Skeletal muscle satellite cell (primary cell): ENCODE measurements around the gene STXBP5.

Experiments
- H3K27me3 ChIP-seq: 2 replicates; pipeline ENCODE4 v1.7.0; 2013; ENCODE audit warnings: low read length; ENCODE audit not compliant: control insufficient read depth, insufficient read depth
- H3K36me3 ChIP-seq: 2 replicates; pipeline ENCODE4 v1.7.0; 2013; ENCODE audit warnings: mild to moderate bottlenecking, control low read depth, low read length; ENCODE audit not compliant: insufficient read depth
- H3K4me1 ChIP-seq: 2 replicates; pipeline ENCODE4 v1.7.0; 2013; ENCODE audit warnings: low read length; ENCODE audit not compliant: control insufficient read depth, insufficient read depth
- H3K4me2 ChIP-seq: 2 replicates; pipeline ENCODE4 v1.7.0; 2013; ENCODE audit warnings: mild to moderate bottlenecking, low read length
- H3K4me3 ChIP-seq: 2 replicates; pipeline ENCODE4 v1.7.0; 2013; ENCODE audit warnings: low read length
- H3K9ac ChIP-seq: 2 replicates; pipeline ENCODE4 v1.7.0; 2013; ENCODE audit warnings: mild to moderate bottlenecking, low read depth, low read length, moderate library complexity
- H3K9me3 ChIP-seq: replicated peaks from 2 replicates; pipeline ENCODE4 v1.7.0; 2013; ENCODE audit warnings: mild to moderate bottlenecking, control low read depth, low read length

Gene STXBP5

DNA sequence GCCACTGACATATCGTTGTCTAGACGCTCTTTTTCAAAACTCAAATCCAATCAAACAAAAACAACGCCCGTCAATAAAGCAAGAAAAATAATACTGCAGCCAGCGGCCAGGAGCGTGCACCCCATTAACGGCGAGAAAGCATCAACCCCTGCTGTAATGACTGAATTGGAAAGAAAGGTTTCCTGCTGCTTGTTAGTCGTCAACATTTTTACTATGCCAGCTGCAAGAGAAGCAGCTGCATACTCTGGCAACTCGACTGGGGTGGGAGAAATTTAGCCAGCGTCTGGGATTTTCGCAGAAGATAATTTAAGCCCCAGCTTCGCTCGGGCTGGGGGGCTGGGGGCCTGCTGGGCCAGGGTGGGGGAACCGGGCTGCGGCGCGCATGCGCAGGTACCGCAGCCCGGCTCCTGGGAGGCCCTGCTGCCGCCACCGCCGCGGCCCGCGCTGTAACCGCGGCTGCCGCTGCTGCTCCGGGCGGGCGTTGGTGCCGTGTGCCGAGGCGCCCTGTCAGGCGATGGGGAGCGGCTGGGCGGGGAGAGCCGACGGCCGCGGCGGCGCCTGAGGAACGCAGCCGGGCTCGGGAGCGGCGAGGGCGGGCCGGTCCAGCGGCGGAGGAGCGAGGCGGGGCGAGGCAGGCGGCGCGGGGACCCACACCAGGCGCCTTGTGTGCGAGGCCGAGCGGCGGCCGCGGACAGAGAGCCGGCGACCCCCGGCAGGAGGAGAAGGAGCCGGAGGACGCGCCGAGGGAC, 732 bp upstream of the STXBP5 start:
- peak overlapping the region; percentile 76 for H3K4me3 ChIP-seq
- H3K27me3 ChIP-seq: no peaks in the 10 kb centered on the region
- H3K9ac ChIP-seq: peak overlapping the region; percentile 99
- no peaks in the 10 kb centered on the region for H3K9me3 ChIP-seq
- H3K4me2 ChIP-seq: peak overlapping the region; percentile 84
- peaks cover 13% of the 10 kb centered on the region for H3K36me3 ChIP-seq
- H3K4me1 ChIP-seq: peaks cover 13% of the 10 kb centered on the region

DNA sequence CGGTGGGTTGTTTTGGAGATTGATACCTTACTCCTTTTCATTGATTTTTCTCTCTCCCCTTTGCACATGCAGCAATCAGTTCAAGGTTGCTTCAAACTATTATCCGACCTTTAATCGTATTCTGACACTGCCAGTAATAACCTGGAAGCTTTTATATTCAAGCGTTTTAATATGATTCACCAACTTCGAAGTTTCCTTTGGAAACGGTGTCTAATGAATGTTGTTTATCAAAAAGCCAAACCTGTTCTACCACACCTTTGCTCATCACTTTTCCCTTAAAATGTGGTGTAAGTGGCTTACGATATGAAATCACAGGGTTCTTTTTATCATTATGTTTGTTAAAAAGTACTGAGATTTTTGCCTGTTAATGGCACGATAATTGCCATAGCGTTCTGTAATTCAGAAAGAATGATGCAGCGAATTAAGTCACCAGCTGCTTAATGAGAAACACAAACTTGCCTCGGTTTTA, 660 bp downstream of the STXBP5 start:
- peak overlapping the region; percentile 99 for H3K9ac ChIP-seq
- H3K36me3 ChIP-seq: peaks cover 25% of the 10 kb centered on the region
- H3K9me3 ChIP-seq: no peaks in the 10 kb centered on the region
- peaks cover 25% of the 10 kb centered on the region for H3K4me1 ChIP-seq
- H3K4me3 ChIP-seq: peak overlapping the region; percentile 76
- no peaks in the 10 kb centered on the region for H3K27me3 ChIP-seq
- peak overlapping the region; percentile 76 for H3K4me2 ChIP-seq

DNA sequence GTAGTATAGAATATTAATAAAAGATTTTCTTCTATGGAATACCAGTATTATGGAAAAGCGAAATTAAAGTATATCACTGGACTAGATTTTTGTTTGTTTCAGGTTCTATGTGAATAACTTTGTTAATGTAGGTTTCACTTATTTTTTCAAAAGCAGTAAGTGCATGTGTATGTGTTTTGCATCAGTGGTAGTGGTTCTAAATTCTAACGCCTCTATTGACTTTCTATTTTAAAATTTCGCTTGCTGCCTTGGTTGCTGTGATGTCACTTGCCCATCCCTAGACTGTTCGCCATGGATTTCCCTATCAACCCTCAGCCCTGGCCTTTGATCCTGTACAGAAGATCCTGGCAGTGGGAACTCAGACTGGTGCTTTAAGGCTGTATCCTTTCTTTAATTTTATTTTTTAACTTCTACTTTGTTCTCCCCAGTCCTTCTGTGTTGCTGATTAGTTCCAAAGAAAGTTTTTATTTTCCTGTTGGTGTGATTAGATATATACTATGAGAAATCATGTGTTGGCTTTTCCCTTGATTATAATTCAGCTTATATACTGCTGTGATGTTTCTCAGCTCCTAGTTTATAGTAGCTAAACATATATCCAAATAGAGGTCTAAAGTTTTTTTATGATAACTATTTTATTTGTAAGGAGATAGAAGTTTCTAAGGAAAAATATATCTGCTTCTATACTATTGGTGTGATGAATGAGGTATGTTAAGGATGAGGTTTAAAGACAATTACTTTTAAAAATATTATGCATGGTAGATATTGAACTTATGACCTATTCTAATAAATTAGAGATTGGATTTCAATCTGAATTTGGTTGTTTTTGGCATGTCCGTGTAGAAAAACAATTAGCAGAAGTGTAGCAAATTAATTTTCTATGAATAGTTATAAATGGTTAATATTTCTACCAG, 1.7 kb downstream of the STXBP5 start:
- Histone ChIP-seq H3K9me3 (no peaks in the 10 kb centered on the region), H3K4me3 (peak overlapping the region; percentile 76), H3K4me2 (peak overlapping the region; percentile 76), H3K36me3 (peaks cover 32% of the 10 kb centered on the region), H3K9ac (peak overlapping the region; percentile 99), H3K4me1 (peaks cover 32% of the 10 kb centered on the region), H3K27me3 (no peaks in the 10 kb centered on the region)

DNA sequence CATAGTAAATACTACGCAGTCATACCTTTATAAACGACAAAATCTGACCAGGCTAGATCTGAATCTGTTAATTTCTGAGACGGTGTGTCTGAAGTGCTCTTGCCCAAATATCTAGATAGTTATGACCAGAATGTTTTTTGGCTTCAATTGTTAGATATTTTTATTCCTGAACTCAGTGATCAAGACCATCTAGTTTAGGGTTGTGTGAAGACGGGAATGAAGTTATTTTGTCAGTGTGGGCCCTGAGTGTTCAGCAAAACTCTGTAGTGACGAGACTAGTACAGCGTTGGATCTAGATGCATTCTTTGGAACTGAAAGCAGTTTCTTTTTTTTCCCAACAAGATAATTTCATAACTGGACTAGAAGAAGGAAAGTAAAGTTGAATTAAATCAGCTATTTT, 3.1 kb downstream of the STXBP5 start:
- Histone ChIP-seq H3K36me3 (peaks cover 44% of the 10 kb centered on the region), H3K9me3 (no peaks in the 10 kb centered on the region), H3K27me3 (no peaks in the 10 kb centered on the region), H3K4me2 (peak overlapping the region; percentile 76), H3K4me3 (peak overlapping the region; percentile 76), H3K9ac (peak overlapping the region; percentile 99), H3K4me1 (peaks cover 34% of the 10 kb centered on the region)

DNA sequence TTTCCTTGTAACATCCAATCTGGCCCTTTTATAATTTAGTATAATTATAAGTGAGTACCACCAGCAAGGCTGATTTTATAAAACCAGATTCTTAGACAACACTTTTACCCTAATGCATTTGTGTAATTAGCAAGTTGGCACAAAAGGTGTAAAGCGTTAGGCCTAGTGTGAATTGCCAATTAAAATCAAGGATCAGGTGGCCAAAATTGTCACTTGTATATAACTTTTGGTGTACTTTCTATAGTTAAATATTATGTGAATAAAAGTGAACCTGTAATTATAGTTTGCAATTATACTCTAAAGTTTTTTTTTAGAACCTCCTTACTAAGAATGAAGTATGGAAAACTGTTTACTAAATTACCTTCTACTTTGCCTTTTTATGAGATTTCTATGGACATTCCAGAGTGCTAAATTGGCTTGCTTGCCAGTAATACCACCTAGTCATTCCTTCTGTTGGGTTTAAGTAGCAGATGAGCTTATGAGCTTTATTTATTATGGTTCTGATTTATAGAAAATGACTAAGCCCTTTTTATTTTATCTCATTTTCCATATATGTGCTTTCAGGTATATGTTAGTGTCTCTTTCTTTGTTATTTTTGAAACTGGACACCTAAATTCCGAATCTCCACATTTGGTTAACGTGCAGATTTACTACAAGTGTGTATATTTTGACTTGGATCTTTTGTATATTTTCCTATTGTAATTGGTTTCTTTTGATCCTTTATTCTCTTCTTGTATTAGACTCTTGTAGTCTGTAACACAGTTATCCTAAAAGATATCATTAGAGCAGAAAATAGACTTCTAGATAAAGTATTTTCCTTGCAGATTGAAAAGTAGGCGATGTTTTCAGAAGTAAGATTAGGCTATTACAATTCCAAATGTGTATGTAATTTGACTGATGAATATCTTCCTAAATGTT, 3.9 kb downstream of the STXBP5 start:
- Histone ChIP-seq H3K36me3 (peaks cover 52% of the 10 kb centered on the region), H3K4me2 (peak overlapping the region; percentile 76), H3K9me3 (no peaks in the 10 kb centered on the region), H3K4me1 (peaks cover 36% of the 10 kb centered on the region), H3K27me3 (no peaks in the 10 kb centered on the region), H3K4me3 (peak overlapping the region; percentile 76), H3K9ac (peak overlapping the region; percentile 99)

DNA sequence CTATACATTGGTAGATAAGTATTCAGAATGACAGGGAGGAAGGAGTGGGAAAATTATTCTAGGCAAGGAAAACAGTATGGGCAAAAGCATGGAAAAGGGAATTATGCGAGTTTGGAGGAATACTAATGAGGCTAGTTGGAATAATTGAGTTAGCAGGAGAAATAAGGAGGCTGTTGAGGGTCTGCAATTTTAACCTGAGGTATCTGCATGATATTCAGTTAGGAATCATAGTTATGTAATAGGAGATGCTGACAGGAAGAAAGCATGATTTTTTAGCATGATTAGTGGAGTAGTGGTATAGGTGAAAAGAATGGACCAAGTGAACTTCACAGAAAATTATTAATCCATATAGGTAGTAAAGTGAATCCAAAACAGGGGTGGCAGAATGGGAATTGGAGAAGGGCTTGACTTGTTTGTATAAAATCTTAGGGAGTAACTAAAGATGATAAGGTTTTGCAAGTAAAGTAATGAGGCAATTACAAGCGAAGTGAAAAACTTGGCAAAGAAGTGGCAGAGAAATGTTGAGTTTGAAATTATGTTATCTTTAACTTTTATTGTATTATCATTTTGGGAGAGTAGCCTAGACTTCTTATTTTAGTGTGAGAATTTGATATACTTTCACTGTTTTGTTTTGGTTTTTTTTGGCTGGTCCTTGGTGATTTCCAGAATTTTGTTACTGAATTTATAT, 5.7 kb downstream of the STXBP5 start:
- H3K4me3 ChIP-seq: no peak overlapping the region
- H3K27me3 ChIP-seq: no peaks in the 10 kb centered on the region
- H3K4me2 ChIP-seq: peak overlapping the region; percentile 76
- peaks cover 50% of the 10 kb centered on the region for H3K36me3 ChIP-seq
- H3K9me3 ChIP-seq: no peaks in the 10 kb centered on the region
- peak overlapping the region; percentile 31 for H3K9ac ChIP-seq
- H3K4me1 ChIP-seq: peaks cover 48% of the 10 kb centered on the region

DNA sequence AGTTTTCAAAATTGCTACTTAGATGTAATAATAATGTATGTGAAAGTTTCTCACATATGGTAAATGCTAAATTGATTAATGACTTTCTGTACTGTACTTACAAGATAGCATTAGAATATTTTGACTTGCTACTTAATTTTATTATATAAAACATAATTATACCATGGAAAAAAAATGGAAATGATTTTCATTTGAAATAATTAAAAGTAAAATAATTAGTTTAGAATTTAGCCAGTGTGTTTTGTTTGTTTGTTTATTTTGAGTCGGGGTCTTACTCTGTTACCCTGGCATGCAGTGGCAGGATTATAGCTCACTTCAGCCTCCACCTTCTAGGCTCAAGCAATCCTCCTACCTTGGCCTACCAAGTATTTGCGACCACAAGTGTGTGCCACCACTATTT, 7.1 kb downstream of the STXBP5 start:
- Histone ChIP-seq H3K9me3 (no peaks in the 10 kb centered on the region), H3K4me1 (peaks cover 48% of the 10 kb centered on the region), H3K9ac (no peak overlapping the region), H3K4me2 (no peak overlapping the region), H3K27me3 (no peaks in the 10 kb centered on the region), H3K36me3 (peaks cover 55% of the 10 kb centered on the region), H3K4me3 (no peak overlapping the region)

DNA sequence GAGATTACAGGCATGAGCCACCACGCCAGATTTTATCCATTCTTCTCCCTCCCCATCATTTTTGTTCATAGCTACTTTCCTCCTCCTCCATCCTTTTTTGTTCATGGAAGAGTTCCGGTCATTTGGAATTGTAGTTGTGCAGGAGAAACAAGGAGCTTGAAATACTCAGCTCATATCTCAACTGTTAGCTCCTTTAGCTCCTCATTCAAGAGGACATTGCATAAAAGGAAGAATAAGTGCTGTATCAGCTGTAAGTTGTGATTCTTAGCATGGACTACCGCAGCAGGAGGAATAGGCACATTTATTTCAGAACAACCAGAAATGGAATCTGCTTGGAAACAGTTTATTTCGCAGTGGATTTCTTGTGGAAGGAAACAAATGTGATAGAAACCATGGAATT, 7.6 kb downstream of the STXBP5 start:
- Histone ChIP-seq H3K36me3 (peaks cover 55% of the 10 kb centered on the region), H3K4me2 (peak overlapping the region; percentile 3), H3K4me3 (no peak overlapping the region), H3K27me3 (no peaks in the 10 kb centered on the region), H3K9me3 (no peaks in the 10 kb centered on the region), H3K4me1 (peaks cover 48% of the 10 kb centered on the region), H3K9ac (no peak overlapping the region)

DNA sequence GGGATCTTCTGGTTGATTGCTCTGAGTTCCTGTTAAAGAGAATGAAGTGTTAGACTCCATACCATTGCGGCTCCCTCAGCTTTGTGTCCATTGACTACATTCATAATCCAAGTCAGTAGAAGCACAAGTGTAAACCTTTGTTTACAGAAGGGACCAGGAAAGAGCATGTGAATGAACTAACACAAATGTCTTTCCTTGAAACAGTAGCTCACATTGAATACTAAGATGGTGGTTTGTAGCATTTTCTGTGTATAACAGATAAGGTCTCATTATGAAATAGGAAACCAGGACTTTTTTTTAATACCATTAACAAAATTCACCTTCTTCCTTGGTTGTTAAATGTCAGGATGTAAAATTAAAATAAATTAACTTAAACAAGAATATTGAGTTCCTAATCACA, 8.4 kb downstream of the STXBP5 start:
- peaks cover 46% of the 10 kb centered on the region for H3K4me1 ChIP-seq
- no peaks in the 10 kb centered on the region for H3K9me3 ChIP-seq
- H3K4me3 ChIP-seq: no peak overlapping the region
- H3K36me3 ChIP-seq: peaks cover 52% of the 10 kb centered on the region
- peak overlapping the region; percentile 3 for H3K4me2 ChIP-seq
- no peak overlapping the region for H3K9ac ChIP-seq
- H3K27me3 ChIP-seq: no peaks in the 10 kb centered on the region

DNA sequence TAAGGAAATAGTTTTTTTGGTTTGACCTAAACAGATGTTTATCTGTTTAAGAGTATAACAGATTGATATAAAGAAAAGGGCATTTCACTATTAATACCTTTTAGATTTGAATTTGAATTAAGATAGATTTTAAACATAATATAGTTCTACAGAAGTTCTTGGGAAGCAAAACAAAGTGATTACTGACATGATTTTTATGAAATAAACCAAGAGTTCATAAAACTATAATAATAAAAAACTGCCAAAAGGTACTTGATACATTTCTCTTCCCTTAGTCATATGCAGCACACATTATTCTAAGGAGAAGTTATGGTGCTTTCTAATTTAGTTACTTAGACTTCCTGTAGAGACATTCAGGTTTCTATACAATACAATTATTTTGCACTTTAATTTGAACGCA, 9.6 kb downstream of the STXBP5 start:
- peaks cover 57% of the 10 kb centered on the region for H3K36me3 ChIP-seq
- H3K27me3 ChIP-seq: no peaks in the 10 kb centered on the region
- H3K9me3 ChIP-seq: no peaks in the 10 kb centered on the region

More for the DNA sequence above, 9.6 kb downstream of the STXBP5 start:
- no peak overlapping the region for H3K9ac ChIP-seq
- H3K4me2 ChIP-seq: no peak overlapping the region
- no peak overlapping the region for H3K4me3 ChIP-seq
- peaks cover 37% of the 10 kb centered on the region for H3K4me1 ChIP-seq
